Fibroblast of the conjunctiva (primary cell): Measurements from ENCODE around the gene HYCC2.
"Not testable (repeated sequence)": the region's sequence is repeated elsewhere in the genome, so short reads cannot be mapped to it uniquely, and the experiment has no call there.

Experiments
- DNase-seq: peaks from one replicate; pipeline ENCODE4 v3.0.0-alpha.2; 2010; ENCODE audit warnings: low read depth

The HYCC2 gene

DNA sequence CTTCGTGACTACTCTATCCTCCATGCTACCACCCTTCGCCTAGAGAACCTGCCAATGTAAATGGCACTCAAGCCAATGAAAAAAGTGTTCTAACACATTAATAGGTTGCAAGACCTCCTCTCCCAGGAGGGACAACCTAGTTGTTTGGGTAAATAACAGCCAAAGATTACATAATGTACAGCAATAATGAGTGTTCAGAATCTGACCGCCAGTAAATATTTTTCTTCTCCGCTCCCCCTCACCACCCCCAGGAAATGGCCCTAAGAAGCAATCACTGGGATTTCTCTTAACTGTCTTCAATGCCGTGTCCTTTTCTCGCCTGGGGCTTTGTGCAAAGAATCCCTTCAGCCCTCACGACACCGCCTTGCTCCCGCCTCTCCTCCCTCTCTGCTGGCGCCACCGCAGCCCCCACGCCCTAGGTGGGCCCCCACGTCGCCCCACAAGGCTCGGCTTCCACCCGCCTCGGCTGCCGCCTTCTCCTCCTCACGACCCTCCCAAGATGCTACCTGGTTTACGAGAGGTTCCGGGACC lies 458 bp downstream of the HYCC2 start:
- no peak for DNase-seq

DNA sequence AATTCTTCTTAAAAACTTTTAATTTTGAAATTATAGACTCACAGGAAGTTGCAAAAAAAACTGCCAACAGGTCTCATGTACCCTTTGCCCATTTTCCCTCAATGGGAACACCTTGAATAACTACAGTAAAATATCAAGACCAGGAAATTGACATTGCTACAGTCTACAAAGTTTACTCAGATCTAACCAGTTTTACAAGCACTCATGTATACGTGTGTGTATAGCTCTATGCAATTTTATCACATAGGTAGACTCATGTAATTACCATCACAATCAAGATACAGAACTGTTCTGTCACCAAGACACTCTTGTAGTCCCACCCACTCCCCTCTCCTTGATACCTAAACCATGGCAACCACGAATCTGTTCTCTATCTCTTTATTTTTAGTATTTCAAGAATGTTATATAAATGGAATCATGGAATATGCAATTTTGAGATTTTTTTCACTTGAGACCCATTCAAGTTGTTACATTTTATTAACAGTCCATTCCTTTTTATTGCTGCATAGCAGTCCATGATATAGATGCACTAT lies 6.6 kb downstream of the HYCC2 start:
- DNase-seq, result no peak

DNA sequence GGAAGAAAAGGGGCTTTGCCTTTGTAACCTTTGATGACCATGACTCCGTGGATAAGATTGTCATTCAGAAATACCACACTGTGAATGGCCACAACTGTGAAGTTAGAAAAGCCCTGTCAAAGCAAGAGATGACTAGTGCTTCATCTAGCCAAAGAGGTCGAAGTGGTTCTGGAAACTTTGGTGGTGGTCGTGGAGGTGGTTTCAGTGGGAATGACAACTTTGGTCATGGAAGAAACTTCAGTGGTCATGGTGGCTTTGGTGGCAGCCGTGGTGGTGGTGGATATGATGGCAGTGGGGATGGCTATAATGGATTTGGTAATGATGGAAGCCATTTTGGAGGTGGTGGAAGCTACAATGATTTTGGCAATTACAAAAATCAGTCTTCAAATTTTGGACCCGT lies 8.0 kb downstream of the HYCC2 start:
- not testable (repeated sequence) for DNase-seq

DNA sequence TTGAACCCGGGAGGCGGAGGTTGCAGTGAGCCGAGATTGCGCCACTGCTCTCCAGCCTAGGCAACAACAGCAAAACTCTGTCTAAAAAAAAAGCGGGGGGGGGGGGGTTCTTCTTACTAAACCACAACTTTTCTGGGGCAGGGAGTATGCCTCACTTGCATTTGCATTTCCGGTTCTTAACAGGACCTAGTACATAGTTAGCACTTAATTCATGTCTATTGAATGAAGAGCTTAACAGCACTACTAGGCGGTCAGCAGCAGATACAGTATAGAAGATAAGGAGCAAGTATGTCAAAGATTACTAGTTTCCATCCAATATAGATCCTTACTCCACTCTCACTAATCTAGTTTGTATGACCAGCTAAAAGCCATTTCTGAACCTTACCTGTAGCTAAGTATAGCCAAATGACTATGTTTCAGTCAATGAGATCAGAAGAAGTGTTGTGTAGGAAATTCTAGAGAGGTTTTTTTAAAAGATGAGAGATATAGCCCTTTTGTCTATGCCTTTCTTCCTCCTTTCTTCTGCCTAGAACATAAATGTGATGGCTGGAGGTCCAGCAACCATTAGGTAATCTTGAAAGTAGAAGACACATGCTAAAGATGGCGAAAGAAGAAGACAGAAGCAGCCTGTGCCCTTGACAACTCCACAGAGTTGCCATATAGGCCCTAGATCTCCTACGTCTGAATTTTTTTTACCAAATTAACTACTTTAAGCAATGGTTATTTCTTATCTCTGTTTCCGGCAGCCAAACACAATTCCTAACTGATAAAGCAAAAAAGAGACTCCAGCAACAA lies 11.3 kb downstream of the HYCC2 start:
- DNase-seq, result no peak

DNA sequence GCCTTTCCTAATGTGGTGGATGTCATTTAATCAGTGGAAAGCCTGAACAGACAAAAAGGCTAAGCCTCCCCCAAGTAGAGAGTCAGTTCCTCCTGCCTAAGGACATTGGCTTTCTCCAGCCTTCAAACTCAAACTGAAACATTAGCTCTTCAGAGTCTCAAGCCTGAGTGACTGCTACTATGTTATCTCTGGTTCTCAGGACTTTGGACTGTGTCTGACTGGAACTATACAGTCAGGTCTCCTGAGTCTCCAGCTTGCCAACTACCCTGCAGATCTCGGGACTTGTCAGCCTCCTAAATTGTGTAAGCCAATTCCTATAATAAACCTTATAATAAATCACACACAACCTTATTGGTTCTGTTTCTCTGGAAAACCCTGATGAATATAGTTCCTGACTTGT lies 12.6 kb downstream of the HYCC2 start:
- no peak for DNase-seq

DNA sequence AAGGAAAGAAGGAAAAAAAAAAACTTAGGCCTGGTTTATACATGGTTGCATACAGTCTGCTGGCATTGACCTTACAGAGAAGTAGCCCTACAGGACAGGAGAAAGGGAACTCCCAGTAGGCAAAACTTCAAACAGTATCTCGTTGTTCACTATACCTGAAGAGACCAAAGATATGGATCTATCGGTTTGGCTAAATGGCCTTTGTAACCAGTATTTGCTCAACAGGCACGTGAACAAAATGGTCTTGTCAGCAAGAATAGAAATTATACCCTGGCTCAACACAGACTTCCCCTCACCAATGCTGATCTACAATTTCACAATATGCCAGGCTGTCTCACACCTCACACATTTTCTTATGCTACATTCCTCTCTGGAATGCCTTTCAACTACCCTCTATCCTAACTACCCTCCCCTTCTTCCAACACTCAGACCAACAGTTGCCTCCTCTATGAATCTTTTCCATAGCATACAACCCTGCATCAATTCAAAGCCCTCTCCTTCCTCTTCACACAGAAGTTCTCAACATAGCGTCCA lies 13.7 kb downstream of the HYCC2 start:
- DNase-seq, result no peak

DNA sequence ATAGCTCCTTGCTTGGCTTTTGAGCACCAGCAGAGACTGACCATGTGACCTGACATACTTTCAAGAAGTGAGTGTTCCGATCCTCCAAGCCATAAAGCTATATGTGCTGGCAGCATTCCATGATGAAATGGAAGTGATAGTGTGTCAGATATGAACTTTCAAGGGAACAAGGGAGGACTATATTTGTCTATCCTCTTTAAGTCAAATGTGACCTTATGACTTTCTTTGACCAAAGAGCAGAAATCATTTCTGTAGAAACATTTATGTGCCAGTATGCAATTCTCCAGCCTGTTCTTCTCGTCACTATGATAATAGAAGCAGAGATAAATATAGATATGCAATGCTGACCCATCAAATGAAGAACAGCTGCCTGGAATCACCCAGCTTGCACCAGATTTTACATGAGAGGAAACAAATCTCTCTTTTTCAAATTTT lies 14.4 kb downstream of the HYCC2 start:
- peak; percentile 5 for DNase-seq

DNA sequence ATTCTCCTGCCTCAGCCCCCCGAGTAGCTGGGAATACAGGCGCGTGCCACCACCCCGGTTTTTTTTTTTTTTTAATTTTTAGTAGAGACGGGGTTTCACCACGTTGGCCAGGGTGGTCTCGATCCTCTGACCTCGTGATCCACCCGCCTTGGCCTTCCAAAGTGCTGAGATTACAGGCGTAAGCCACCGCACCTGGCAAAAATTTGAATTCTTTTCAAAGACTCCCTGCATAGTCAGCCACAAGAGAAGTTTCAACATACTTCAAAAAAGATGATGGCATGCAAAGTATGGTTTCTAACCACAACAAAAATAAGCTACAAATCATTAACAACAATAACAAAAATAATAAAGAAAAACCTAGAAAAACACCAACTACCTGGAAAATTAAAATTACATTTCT lies 22.0 kb downstream of the HYCC2 start:
- DNase-seq, result no peak

DNA sequence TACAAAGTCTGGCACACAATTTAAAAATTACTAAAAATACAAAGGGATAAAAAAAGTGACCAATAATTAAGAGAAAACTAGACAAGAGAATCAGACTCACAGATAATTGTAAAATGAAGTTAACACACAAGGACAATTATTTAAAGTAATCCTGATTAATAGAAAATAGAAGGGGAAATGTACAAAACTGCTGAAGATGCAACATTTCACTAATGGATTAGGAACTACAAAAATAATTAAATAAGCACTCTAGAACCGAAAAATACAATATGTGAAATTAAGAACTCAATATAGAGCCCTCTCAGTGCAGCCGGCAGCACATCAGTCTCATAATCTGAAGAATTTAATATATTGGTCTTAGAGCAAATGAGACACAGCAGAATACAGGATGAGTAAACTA lies 24.6 kb downstream of the HYCC2 start:
- no peak for DNase-seq

DNA sequence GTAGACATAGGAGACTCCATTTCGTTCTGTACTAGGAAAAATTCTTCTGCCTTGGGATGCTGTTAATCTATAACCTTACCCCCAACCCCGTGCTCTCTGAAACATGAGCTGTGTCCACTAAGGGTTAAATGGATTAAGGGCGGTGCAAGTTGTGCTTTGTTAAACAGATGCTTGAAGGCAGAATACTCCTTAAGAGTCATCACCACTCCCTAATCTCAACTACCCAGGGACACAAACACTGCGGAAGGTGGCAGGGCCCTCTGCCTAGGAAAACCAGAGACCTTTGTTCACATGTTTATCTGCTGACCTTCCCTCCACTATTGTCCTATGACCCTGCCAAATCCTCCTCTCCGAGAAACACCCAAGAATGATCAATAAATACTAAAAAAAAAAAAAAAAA lies 28.4 kb downstream of the HYCC2 start:
- DNase-seq, result not testable (repeated sequence)

DNA sequence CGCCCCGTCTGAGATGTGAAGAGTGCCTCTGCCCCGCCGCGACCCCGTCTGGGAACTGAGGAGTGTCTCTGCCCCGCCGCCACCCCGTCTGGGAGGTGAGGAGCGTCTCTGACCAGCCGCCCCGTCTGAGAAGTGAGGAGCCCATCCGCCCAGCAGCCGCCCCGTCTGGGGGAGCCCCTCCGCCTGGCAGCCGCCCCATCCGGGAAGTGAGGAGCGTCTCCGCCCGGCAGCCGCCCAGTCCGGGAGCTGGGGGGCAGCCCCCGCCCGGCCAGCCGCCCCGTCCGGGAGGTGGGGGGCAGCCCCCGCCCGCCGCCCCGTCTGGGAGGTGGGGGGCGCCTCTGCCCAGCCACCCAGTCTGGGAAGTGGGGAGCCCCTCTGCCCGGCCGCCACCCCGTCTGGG lies 29.0 kb downstream of the HYCC2 start:
- not testable (repeated sequence) for DNase-seq

DNA sequence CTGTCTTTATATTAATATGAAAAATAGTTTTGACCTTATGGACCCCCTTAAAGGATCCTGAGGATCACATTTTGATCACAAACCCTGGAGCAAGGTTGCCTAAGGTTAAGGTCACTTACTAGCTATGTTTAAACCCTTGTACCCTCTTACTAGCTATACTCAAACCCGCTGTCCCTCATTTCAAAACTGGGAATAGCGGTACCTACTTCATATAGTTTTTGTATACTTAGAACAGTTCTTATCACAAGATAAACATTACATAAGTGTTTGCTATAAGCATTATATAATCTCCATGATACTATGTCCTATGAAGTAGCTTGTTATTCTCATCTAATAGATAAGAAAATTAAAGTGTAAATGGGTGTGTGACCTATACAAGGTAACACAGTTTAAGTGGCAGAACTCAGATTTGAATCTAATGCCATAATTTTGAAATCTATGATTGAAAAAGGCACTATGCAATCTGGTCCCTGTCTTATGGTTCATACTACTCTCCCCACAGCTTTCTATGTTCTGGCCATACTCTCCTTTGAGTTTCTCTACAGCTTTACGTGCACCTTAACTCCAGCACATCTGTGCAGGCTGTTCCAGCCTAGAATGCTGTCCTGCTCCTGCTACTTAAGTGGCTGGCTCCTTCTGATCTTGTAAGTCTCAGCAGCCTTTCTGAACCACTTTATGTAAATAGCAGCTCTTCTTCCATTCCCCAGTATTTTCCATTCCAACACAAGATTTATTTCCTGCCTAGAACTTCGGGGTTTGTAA lies 30.4 kb downstream of the HYCC2 start:
- no peak for DNase-seq

DNA sequence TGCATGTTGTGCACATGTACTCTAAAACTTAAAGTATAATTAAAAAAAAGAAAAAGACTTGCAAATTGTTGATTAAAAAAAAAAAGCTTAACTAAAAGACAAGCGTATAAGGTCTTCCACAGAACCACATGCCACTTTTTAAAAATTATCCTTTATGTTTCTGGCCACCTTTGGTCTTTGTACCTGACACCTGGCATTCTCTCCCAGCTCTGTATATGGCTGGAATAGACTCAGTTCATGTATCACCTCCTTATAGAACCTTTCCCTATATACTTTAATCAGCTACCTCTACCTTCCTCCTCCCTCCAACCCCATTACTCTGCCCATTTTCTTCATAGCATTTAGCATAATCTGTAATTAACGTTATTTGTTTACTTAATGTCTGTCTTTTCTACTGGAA lies 32.6 kb downstream of the HYCC2 start:
- no peak for DNase-seq

DNA sequence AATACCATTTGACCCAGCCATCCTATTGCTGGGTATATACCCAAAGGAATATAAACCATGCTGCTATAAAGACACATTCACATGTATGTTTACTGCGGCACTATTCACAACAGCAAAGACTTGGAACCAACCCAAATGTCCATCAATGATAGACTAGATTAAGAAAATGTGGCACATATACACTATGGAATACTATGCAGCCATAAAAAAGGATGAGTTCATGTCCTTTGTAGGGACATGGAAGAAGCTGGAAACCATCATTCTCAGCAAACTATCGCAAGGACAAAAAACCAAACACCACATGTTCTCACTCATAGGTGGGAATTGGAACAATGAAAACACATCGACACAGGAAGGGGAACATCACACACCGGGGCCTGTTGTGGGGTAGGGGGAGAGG lies 33.1 kb downstream of the HYCC2 start:
- DNase-seq, result not testable (repeated sequence)

DNA sequence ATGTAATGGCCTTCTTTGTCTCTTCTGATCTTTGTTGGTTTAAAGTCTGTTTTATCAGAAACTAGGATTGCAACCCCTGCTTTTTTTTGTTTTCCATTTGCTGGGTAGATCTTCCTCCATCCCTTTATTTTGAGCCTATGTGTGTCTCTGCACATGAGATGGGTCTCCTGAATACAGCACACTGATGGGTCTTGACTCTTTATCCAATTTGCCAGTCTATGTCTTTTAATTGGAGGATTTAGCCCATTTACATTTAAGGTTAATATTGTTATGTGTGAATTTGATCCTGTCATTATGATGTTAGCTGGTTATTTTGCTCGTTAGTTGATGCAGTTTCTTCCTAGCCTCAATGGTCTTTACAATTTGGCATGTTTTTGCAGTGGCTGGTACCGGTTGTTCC lies 37.1 kb downstream of the HYCC2 start:
- DNase-seq, result not testable (repeated sequence)

DNA sequence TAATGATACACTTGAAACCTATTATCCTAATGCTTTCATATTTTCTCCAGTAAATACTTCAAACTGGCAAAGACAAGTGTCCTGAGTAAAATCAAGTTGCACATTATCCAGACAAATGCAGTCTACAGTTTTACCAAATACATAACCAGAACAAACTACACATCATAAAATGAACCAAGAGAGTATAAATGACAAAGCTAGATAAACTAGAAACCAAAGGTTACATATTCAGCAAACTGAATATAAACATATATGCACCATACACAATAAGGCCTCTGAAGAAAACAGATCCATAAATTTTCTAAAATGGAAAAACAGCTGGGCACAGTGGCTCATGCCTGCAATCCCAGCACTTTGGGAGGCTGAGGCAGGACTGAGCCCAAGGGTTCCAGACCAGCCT lies 47.0 kb downstream of the HYCC2 start:
- DNase-seq, result no peak

DNA sequence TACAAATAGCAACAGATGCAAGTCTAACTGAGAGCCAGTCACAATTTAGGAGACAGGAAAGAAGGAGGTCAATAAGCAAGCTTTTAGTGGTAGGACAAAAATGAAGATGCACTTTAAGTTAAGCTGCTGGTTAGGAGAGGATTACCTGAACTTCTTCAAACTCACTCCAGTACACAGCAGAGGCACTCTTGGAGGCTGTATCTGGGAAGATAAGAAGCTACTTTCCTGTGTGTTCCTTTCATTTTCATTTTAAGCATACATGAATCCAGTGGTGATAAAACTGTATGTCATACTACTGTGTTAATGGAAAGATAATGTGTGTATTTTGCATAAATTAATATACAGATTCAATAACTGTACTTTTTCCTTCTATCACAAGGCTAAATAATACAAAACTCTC lies 49.6 kb downstream of the HYCC2 start:
- DNase-seq, result no peak
